H1 (cell line): ENCODE measurements around the gene LRRC27. TPM values are rescaled to one million over a fixed set of nuclear protein-coding genes. Genes with fewer than 3 reads are reported as not detected.

Experiments
- CTCF ChIA-PET: fragments of 300-600 bp; sonication (Branson Sonifier 250); formaldehyde crosslinking; loops from one replicate; lab custom pipeline; 2021; ENCODE audit not compliant: partially characterized antibody; lab: Charles Lee
- POLR2A ChIA-PET: fragments of 300-600 bp; sonication (Branson Sonifier 250); formaldehyde crosslinking; loops from one replicate; lab custom pipeline; 2021; ENCODE audit warnings: inconsistent platforms; ENCODE audit not compliant: partially characterized antibody; lab: Charles Lee
- DNase-seq, 2 experiments: peaks; one replicate each; pipeline versions ENCODE4 v3.0.0 to v3.0.0-alpha.2; 2010 to 2022; ENCODE audit warnings: low spot score in 2 of 2, low read depth in 1 of 2, mixed read lengths in 1 of 2
- FAIRE-seq: peaks from 2 replicates; lab custom pipeline; 2011; peaks lifted over from hg19 to GRCh38; lab: Jason Lieb, UNC
- H2AFZ ChIP-seq: 2 replicates; pipeline ENCODE4 v1.8.1; 2012; ENCODE audit warnings: low read length, inconsistent platforms
- H2AK5ac ChIP-seq: 2 replicates; pipeline ENCODE4 v1.6.1; 2013; ENCODE audit warnings: low read depth, low read length
- H2BK120ac ChIP-seq: replicated peaks from 2 replicates; pipeline ENCODE3; 2013; ENCODE audit warnings: low read depth, low read length, inconsistent platforms
- H2BK12ac ChIP-seq: 2 replicates; pipeline ENCODE4 v1.6.1; 2013; ENCODE audit warnings: low read depth, low read length
- H2BK15ac ChIP-seq: 2 replicates; pipeline ENCODE4 v1.6.1; 2013; ENCODE audit warnings: low read length
- H2BK20ac ChIP-seq: 2 replicates; pipeline ENCODE4 v1.6.1; 2013; ENCODE audit warnings: low read length
- H2BK5ac ChIP-seq: 2 replicates; pipeline ENCODE4 v1.6.1; 2013; ENCODE audit warnings: low read depth, low read length
- H3K14ac ChIP-seq: 2 replicates; pipeline ENCODE4 v1.6.1; 2013; ENCODE audit warnings: inconsistent platforms; ENCODE audit not compliant: insufficient read length
- H3K18ac ChIP-seq: 2 replicates; pipeline ENCODE4 v1.6.1; 2013; ENCODE audit warnings: low read length; ENCODE audit errors: extremely low read depth
- H3K23ac ChIP-seq: 2 replicates; pipeline ENCODE4 v1.6.1; 2013; ENCODE audit warnings: inconsistent platforms; ENCODE audit not compliant: insufficient read length
- H3K23me2 ChIP-seq: 2 replicates; pipeline ENCODE4 v1.6.1; 2013; ENCODE audit warnings: low read depth, low read length
- H3K27ac ChIP-seq: 2 replicates; pipeline ENCODE4 v1.6.1; 2011; ENCODE audit warnings: low read depth, low read length, inconsistent platforms
- H3K27me3 ChIP-seq, 4 experiments: replicated peaks in 1 of 4; 1 replicate in 1 of 4; 2 replicates in 3 of 4; pipeline versions ENCODE4 v1.6.1 to v1.8.1; 2011 to 2013; ENCODE audit warnings: low read length in 3 of 4, mild to moderate bottlenecking in 3 of 4, inconsistent platforms in 2 of 4, mixed read lengths in 2 of 4, moderate library complexity in 1 of 4; ENCODE audit not compliant: control insufficient read depth in 3 of 4, insufficient read depth in 3 of 4; ENCODE audit errors: extremely low read depth in 1 of 4
- H3K36me3 ChIP-seq, 4 experiments: 2 replicates each; pipeline versions ENCODE4 v1.6.1 to v1.8.1; 2011 to 2013; ENCODE audit warnings: mild to moderate bottlenecking in 4 of 4, low read length in 3 of 4, moderate library complexity in 2 of 4, control low read depth in 1 of 4, inconsistent platforms in 1 of 4; ENCODE audit not compliant: insufficient read depth in 4 of 4, control insufficient read depth in 2 of 4
- H3K4ac ChIP-seq: replicated peaks from 2 replicates; pipeline ENCODE3; 2013; ENCODE audit warnings: low read length, low read depth, mixed read lengths, inconsistent platforms; ENCODE audit not compliant: insufficient read length
- H3K4me1 ChIP-seq, 4 experiments: replicated peaks in 1 of 4; 1 replicate in 1 of 4; 2 replicates in 3 of 4; pipeline versions ENCODE4 v1.6.1 to v1.8.1; 2011 to 2013; ENCODE audit warnings: low read length in 3 of 4, inconsistent platforms in 2 of 4, mixed read lengths in 1 of 4; ENCODE audit not compliant: insufficient read depth in 4 of 4, control insufficient read depth in 3 of 4
- H3K4me2 ChIP-seq, 2 experiments: 2 replicates each; pipeline versions ENCODE4 v1.6.1 to v1.8.1; 2011 to 2013; ENCODE audit warnings: low read depth in 2 of 2, low read length in 2 of 2, control low read depth in 1 of 2, inconsistent platforms in 1 of 2, mild to moderate bottlenecking in 1 of 2; ENCODE audit not compliant: insufficient read depth in 1 of 2
- H3K4me3 ChIP-seq, 4 experiments: fragments of 200-600, 300-600 bp in 1 of 4; sonication (generic), shearing (Covaris generic), sonication (Bioruptor Twin) in 1 of 4; 2 replicates each; pipeline versions ENCODE4 v1.5.1 to v1.8.1; 2011 to 2016; ENCODE audit warnings: low read length in 4 of 4, low read depth in 3 of 4, control low read depth in 2 of 4, inconsistent platforms in 2 of 4, mild to moderate bottlenecking in 2 of 4, mixed read lengths in 1 of 4, moderate library complexity in 1 of 4; ENCODE audit not compliant: insufficient read depth in 2 of 4; ENCODE audit errors: extremely low read depth in 1 of 4
- H3K56ac ChIP-seq: replicated peaks from 2 replicates; pipeline ENCODE3; 2013; ENCODE audit warnings: low read depth, mild to moderate bottlenecking, mixed read lengths, low read length, inconsistent platforms; ENCODE audit not compliant: insufficient read length
- H3K79me1 ChIP-seq: 2 replicates; pipeline ENCODE4 v1.6.1; 2013; ENCODE audit warnings: low read depth, low read length, control low read depth
- H3K79me2 ChIP-seq, 2 experiments: 2 replicates each; pipeline versions ENCODE4 v1.6.1 to v1.8.1; 2012 to 2013; ENCODE audit warnings: low read length in 2 of 2, mild to moderate bottlenecking in 2 of 2, inconsistent platforms in 1 of 2; ENCODE audit not compliant: insufficient read depth in 2 of 2, control insufficient read depth in 1 of 2
- H3K9ac ChIP-seq, 4 experiments: replicated peaks in 1 of 4; 1 replicate in 1 of 4; 2 replicates in 3 of 4; pipeline versions ENCODE4 v1.6.1 to v1.8.1; 2011 to 2013; ENCODE audit warnings: low read depth in 3 of 4, low read length in 3 of 4, control low read depth in 2 of 4, mild to moderate bottlenecking in 2 of 4, moderate library complexity in 2 of 4, inconsistent platforms in 1 of 4; ENCODE audit errors: extremely low read depth in 1 of 4
- H3K9me3 ChIP-seq, 2 experiments: 2 replicates each; pipeline versions ENCODE4 v1.6.1 to v1.8.1; 2012 to 2013; ENCODE audit warnings: mild to moderate bottlenecking in 2 of 2, moderate library complexity in 2 of 2, control low read depth in 1 of 2, inconsistent platforms in 1 of 2, low read depth in 1 of 2, low read length in 1 of 2, mixed read lengths in 1 of 2; ENCODE audit not compliant: insufficient read depth in 2 of 2
- H4K20me1 ChIP-seq, 2 experiments: replicated peaks in 1 of 2; 2 replicates each; pipeline versions ENCODE3 to v1.8.1; 2011 to 2013; ENCODE audit warnings: inconsistent platforms in 2 of 2, low read length in 2 of 2, mild to moderate bottlenecking in 1 of 2; ENCODE audit not compliant: insufficient read depth in 2 of 2, control insufficient read depth in 1 of 2
- H4K5ac ChIP-seq: 2 replicates; pipeline ENCODE4 v1.6.1; 2013; ENCODE audit warnings: low read length, low read depth, mixed read lengths, inconsistent platforms; ENCODE audit not compliant: insufficient read length
- H4K8ac ChIP-seq: 2 replicates; pipeline ENCODE4 v1.8.0; 2013; ENCODE audit warnings: mild to moderate bottlenecking, moderate library complexity, low read length, inconsistent platforms; ENCODE audit not compliant: insufficient read depth; ENCODE audit errors: extremely low read depth
- H4K91ac ChIP-seq: replicated peaks from 2 replicates; pipeline ENCODE3; 2013; ENCODE audit warnings: low read length, mixed read lengths, inconsistent platforms; ENCODE audit not compliant: insufficient read length
- ATF3 ChIP-seq: IDR thresholded peaks from 2 replicates; pipeline ENCODE4 v1.6.1; 2011; ENCODE audit warnings: low read depth, mild to moderate bottlenecking, low read length; ENCODE audit not compliant: insufficient read depth
- POU5F1 ChIP-seq: IDR thresholded peaks from 2 replicates; pipeline ENCODE4 v1.6.1; 2011; ENCODE audit warnings: low read depth, mild to moderate bottlenecking, low read length, moderate library complexity
- RBBP5 ChIP-seq: IDR thresholded peaks from 2 replicates; pipeline ENCODE4 v1.7.1; 2012; ENCODE audit warnings: low read depth, mild to moderate bottlenecking, inconsistent platforms, low read length, moderate library complexity, borderline replicate concordance
- SAP30 ChIP-seq: fragments of 300-600 bp; sonication (generic); IDR thresholded peaks from 2 replicates; pipeline ENCODE4 v1.7.1; 2012; ENCODE audit warnings: low read length, moderate library complexity, mild to moderate bottlenecking, inconsistent platforms; ENCODE audit not compliant: insufficient read depth, insufficient replicate concordance
- SIRT6 ChIP-seq: IDR thresholded peaks from one replicate; pipeline ENCODE4 v1.7.1; 2012; ENCODE audit warnings: low read length, inconsistent platforms
- WGBS, 2 experiments: shearing (Covaris generic) in 1 of 2; methylation state at CpG; one replicate each; pipeline versions ENCODE4 v1.1.6 to v1.1.7; 2013 to 2015; ENCODE audit warnings: low lambda C conversion rate in 2 of 2, mixed read lengths in 2 of 2, inconsistent platforms in 1 of 2, low coverage in 1 of 2, missing lambda C conversion rate in 1 of 2; ENCODE audit not compliant: insufficient replicate concordance in 2 of 2, insufficient coverage in 1 of 2, insufficient read length in 1 of 2; ENCODE audit errors: extremely low coverage in 1 of 2, missing lambda C conversion rate in 1 of 2; 5-methylcytosine and 5-hydroxymethylcytosine counted together
- polyA plus RNA-seq, 7 experiments: library from polyadenylated mRNA; depleted of rRNA in 3 of 7; stranded (reverse) in 5 of 7; unstranded in 2 of 7; fragments of >200 nt in 5 of 7; fragments of 200-250 nt in 2 of 7; gene quantifications; 1 replicate in 5 of 7; 2 replicates in 1 of 7; 4 replicates in 1 of 7; pipeline versions ENCODE4 v1.2.1 to v1.2.3, GENCODE V29; 2011 to 2013; ENCODE audit warnings: missing spikeins in 2 of 7, mixed read lengths in 2 of 7
- total RNA-seq: library from RNA; stranded (reverse); fragmentation: NEBNext Ultra II Directional; extraction: Animal tissue kit (Norgen Biotek cat#: 25700); gene quantifications from 2 replicates; pipeline ENCODE4 v1.2.1, GENCODE V29; 2021

LRRC27 gene
- total and polyA plus RNA-seq, 2 of the 8 experiments (the other 6 are each of a cell fraction or from before 2014, with no cell fraction given) = 1.2 to 3.8 TPM

DNA sequence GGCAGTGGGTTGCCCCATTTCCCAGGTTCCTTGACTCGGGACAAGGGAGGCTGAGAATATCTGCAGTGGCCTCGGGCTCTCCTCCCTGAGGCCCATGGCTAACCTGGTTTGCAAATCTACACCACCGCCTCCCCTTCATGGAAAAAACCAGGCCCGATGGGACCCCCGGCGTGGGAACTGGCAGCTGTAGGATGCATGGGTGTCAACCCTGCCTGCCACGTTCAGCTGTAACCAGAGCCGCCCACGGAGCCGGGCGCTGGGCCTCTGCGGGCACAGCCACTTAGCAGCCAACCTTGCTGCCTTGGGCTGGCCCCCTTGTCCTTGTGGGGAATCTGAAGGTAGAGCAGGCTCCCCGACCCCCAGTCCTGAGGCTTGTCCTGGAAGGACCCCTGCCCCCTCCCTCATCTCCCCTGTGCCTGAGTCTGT is 66.6 kb downstream of the LRRC27 start:
- Histone ChIP-seq H4K5ac (no peak overlapping the region), H2AK5ac (no peak overlapping the region), H2AFZ (no peak overlapping the region), H3K4ac (no peak overlapping the region), H2BK5ac (no peak overlapping the region), H3K9me3 (no peaks in the 10 kb centered on the region), H3K27me3 (peaks cover 0 to 10% (median 2%) of the 10 kb centered on the region in 4 experiments; a peak in 4 of 7 replicates), H2BK12ac (no peak overlapping the region), H3K4me3 (no peak overlapping the region), H3K36me3 (no peaks in the 10 kb centered on the region), H3K27ac (no peak overlapping the region), H3K79me2 (no peaks in the 10 kb centered on the region), H3K23me2 (peaks cover 3% of the 10 kb centered on the region), H3K4me1 (peaks cover 0 to 30% (median 16%) of the 10 kb centered on the region in 4 experiments; a peak in 6 of 7 replicates), H3K14ac (no peak overlapping the region), H4K91ac (no peak overlapping the region), H4K8ac (no peak overlapping the region; the same call in 1 of the 2 replicates), H2BK20ac (no peak overlapping the region), H2BK15ac (no peak overlapping the region), H3K18ac (no peak overlapping the region), H3K79me1 (no peaks in the 10 kb centered on the region; the same call in 1 of the 2 replicates), H3K56ac (no peak overlapping the region), H2BK120ac (no peak overlapping the region), H3K4me2 (peak overlapping the region in 1 of 2 experiments; percentile 70; a peak in 1 of 4 replicates), H3K23ac (no peak overlapping the region), H4K20me1 (no peaks in the 10 kb centered on the region), H3K9ac (no peak overlapping the region)
- POLR2A ChIA-PET = interaction anchor here (1.0 to 2.4 kb wide), 2 partner anchors 8 to 12 kb away, joined by 5 to 21 read pairs; no protein-coding TSS in a partner anchor
- TF ChIP-seq ATF3 (no peak), POU5F1 (no peak), SAP30 (no peak), SIRT6 (no peak), RBBP5 (no peak)
- CTCF ChIA-PET = interaction anchor here (0.6 to 1.6 kb wide), 8 partner anchors 7 to 236 kb away, joined by 3 to 7 read pairs (median 4); no protein-coding TSS in a partner anchor
- DNase-seq = no peak
- 95% methylated on average over 5 of the region's 13 CpGs; no CpG with 5 or more reads in 1 of the 2 experiments for WGBS, 2 experiments
- FAIRE-seq = no peak
